Posterior vena cava (tissue), 2 donors: Measurements from ENCODE around the gene ZDHHC7. TPM values are rescaled to one million over a fixed set of nuclear protein-coding genes. Genes with fewer than 3 reads are reported as not detected.
"Not testable (repeated sequence)": the region's sequence is repeated elsewhere in the genome, so short reads cannot be mapped to it uniquely, and the experiment has no call there.

Experiments used
- DNase-seq: peaks from one replicate; pipeline ENCODE4 v3.0.0-alpha.2; 2020; ENCODE audit warnings: low spot score
- intact Hi-C, 2 donors: fragments of 100-400 bp; cut with DNase I; formaldehyde crosslinking; loops; one replicate each; pipeline versions ENCODE4 v1.14.1 to v1.14.2; 2022 to 2023
- long read RNA-seq, 2 donors: library from polyadenylated mRNA; unstranded; transcript quantifications; one replicate each; pipeline ENCODE4 v2.0.0, GENCODE V29; 2020 to 2021
- total RNA-seq, 2 donors: library from RNA; stranded (reverse); fragmentation: NEBNext Ultra II Directional; extraction: Animal tissue kit (Norgen Biotek cat#: 25700); gene quantifications; one replicate each; pipeline ENCODE4 v1.2.1, GENCODE V29; 2021
- donor health status: DM: yes; HTN: yes; CAD: no.
- donor health status: DM: yes; HTN: yes; CAD: no.

The ZDHHC7 gene
- 10 to 100 TPM; 34.0 to 38.5 TPM for total RNA-seq
- long read RNA-seq, donor 1, transcript ZDHHC7-201 (8 exons, 3,442 nt), result major isoform, 8 of 25 reads
- long read RNA-seq, donor 1, partial matches to known transcripts, result 1 of 25 reads
- long read RNA-seq, donor 1, other reads (novel, unspliced or antisense), result 10 of 25 reads
- long read RNA-seq, donor 2, transcript ZDHHC7-205 (5 exons, 582 nt), result major isoform, 9 of 29 reads
- long read RNA-seq, donor 2, partial matches to known transcripts, result 17 of 29 reads
- long read RNA-seq, donor 2, other reads (novel, unspliced or antisense), result 0 of 29 reads

GRCh38 chr16:85010931-85011845 is at the start of gene ZDHHC7:
ZDHHC7 (minus strand) TSS chr16:85011535; CDS start chr16:84990618, 20,917 bp downstream.
- intact Hi-C loops, result no loop called here
- DNase-seq, result peak; percentile 97

GRCh38 chr16:85058909-85059308 is 47.6 kb upstream of the ZDHHC7 start:
- intact Hi-C loops, result no loop called here

GRCh38 chr16:85057948-85058347 is 46.6 kb upstream of the ZDHHC7 start:
- DNase-seq, result no peak
- intact Hi-C loops, result no loop called here

More at GRCh38 chr16:85058909-85059308, 47.6 kb upstream of the ZDHHC7 start:
- DNase-seq, result no peak

DNA sequence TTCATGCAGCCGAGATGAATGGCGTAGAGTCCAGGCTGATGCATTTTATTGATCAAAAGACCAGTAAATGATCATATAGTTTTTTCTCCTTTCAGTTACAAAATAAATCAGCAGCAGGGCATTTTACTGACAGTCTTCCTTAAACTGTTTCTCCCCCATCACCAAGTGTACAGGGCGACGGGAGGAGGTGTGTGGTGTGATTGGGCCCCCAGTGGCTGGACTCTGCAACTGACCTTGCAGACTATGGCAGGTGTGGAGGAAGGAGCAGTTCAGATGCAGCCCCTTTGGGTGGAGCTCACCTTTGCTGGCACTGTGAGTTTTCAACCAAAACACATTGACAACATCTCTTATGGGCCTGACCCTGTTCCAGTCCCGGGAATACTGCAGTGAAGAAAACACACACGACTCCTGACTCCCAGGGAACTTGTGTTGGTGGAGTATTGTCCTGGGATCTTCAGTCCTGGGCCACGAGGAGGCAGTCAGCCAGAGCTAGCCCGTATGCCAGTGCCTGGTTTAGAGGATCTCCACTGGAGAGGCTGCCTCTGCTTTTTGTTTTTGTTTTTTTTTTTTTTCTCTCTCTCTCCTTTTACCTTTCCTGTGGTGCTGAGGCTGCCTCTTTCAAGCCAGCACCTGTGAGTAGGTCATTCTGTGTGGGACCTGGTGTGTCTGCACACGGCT is 46.0 kb upstream of the ZDHHC7 start:
- no peak for DNase-seq
- intact Hi-C loops, result no loop called here

DNA sequence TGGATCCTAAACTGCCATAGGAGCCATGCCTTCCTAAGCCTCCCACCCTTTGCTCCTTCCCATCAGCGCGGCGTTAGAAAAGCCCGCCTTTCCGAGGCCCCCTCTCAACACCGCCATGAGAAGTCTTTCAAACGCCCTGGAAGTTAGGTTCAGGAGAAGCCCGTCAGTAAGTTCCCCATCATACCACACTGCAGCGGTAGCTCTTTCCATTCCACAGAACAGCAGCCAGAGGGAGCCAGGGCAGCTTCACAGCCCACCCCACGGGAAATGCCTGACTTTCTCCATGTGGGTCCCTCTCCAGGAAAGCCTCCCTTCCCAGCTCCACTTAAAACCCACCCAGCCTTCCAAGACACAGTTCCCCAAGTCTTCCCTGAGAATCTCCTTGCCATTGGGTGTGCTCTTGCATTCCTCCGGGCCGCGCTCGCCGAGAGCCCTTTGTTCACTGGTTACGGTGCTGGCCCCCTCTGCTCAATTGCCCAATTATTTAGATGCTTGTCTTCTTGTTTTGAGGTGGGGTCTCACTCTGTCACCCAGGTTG is 44.9 kb upstream of the ZDHHC7 start:
- no peak for DNase-seq

GRCh38 chr16:85055493-85056210 is 44.3 kb upstream of the ZDHHC7 start:
- DNase-seq, result peak; percentile 86
- intact Hi-C loops, result no loop called here

More for the DNA sequence above, 44.9 kb upstream of the ZDHHC7 start:
- intact Hi-C loops, result no loop called here

GRCh38 chr16:85054948-85055492 is 43.7 kb upstream of the ZDHHC7 start:
- intact Hi-C loops, result no loop called here
- DNase-seq, result no peak

- intact Hi-C loops, result not testable (repeated sequence)
Measured at GRCh38 chr16:85054321-85054720, 43.0 kb upstream of the ZDHHC7 start.

DNA sequence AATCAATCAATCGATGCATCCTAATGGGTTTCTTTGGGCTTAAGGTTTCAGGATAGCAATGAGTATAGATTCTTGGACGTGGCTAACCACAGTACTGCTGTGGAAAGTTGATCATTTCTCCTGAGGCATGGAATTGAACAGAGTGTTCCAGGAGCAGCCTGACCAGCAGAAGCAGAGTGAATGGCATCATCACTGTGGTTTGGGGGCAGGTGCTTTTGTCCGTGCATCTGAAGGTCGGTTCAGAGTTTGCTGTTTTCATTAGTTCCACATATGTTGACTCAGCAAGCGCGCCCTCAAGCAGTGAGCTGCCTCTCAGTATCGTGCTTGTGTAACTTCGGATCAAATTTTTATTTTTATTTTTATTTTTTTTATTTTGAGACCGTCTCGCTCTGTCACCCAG is 41.2 kb upstream of the ZDHHC7 start:
- intact Hi-C loops, result no loop called here
- DNase-seq, result no peak

More at GRCh38 chr16:85054321-85054720, 43.0 kb upstream of the ZDHHC7 start:
- DNase-seq, result not testable (repeated sequence)

GRCh38 chr16:85051683-85052082 is 40.3 kb upstream of the ZDHHC7 start:
- intact Hi-C loops, result no loop called here
- no peak for DNase-seq

DNA sequence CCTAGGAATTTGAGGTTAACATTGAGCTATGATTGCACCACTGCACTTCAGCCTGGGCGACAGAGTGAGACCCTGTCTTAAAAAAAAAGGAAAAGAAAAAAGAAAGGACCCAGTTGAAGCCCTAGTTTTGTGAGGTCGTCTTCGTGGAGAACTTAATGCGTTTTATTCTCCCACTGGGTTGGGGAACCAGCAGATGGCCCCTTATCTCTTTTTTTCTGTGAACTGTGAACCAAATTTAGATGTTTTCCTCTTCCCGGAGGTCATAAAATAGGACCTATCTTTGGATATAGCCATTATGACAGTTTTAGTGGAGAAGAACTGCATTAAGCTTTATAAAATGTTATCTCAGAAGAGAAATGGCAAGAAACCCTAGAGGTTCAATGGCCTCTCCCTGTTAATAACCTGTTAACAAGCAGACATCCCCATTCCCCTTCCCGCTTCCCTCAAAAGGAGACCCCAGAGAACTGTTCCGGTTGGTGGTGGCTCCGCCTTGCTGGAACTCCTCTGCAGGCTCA is 39.8 kb upstream of the ZDHHC7 start:
- intact Hi-C loops, result no loop called here
- DNase-seq, result no peak

GRCh38 chr16:85049706-85050305 is 38.5 kb upstream of the ZDHHC7 start:
- intact Hi-C loops, result no loop called here
- no peak for DNase-seq

DNA sequence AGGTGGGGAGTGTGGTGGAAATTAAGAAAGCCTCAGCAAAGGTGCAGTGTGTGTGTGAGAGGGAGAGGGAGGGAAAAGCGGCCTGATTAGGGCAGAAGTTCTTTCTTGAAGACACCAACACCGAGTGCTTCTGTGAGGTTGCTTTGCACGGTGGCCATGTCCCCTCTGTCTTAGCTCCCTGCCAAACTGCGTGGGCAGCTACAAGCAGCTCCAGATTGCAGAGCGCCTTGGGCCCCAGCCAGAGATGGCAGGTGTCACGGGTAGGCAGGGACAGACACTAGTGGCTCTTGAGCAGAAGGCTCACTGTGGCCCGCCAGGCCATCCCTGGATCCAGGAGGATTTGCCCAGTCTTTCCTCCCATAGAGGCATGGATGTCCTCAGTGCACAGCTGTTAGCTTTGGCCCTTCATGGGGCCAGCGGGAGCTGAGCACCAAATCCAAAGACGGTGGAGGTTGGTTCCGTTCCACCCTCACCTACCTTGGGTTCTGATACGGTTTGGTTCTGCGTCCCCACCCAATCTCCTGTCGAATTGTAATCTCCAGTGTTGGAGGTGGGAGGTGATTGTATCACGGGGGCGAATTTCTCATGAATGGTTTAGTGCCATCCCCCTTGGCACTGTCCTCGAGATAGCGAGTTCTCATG is 37.7 kb upstream of the ZDHHC7 start:
- intact Hi-C loops, result no loop called here
- DNase-seq, result no peak

DNA sequence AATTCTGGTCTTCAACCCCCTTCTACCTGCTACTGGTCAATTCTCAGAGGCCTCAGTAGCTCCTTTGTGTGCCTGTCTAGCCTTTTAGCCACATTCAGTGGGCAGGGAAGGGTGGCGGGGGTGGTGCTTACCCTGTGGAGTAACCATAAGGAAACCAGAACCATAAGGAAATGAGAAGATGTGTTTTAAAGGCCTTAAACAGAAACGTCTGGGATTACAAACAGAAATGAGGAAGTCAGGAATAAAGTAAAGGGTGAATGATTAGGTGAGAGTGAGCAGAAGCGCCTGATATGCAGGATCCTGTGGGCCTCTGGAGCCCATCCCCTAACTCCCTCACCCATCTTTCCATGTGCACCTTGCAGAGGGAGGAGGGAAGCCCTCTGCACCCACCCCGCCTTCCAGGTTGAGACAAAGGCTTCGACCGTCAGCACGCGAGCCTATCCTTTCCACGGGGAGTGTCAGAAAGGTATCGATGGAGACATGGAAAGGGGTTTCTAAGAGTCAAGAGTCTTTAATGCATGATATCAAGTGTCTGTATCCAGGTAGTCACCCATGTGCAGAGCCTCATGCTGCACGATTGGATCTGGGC is 36.6 kb upstream of the ZDHHC7 start:
- intact Hi-C loops, result no loop called here
- DNase-seq, result no peak

- DNase-seq, result no peak
- intact Hi-C loops, result no loop called here
Measured at GRCh38 chr16:85046931-85047866, 35.9 kb upstream of the ZDHHC7 start.

DNA sequence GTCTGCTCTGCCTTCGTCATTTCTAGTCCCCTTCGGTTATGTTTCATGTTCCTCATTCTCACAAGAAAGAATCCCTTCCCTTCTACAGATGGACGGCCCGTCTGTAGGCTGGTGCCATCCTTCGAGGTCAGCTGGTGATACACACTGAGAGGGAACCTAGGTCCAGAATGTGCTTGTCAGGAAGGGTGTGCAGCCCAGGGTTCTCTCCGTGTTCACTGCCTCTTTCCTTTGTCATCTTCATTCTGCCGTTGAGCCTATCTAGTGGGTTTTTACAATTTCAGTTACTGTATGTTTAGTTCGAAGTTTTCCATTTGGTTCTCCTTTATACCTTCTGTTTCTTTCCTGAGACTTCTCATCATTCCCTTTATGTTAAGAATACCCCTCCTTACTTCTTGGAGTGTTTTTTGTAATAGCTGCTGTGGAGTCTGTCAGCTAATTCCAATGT is 35.2 kb upstream of the ZDHHC7 start:
- DNase-seq, result no peak
- intact Hi-C loops, result no loop called here
